OCI-M2 (cell line): ENCODE results near the gene PDE11A.

ENCODE experiments used
- DNase-seq: peaks from one replicate; lab custom pipeline; 2025; ENCODE audit not compliant: unreplicated experiment; lab: John Stamatoyannopoulos, UW

Gene PDE11A

GRCh38 chr2:177673602-177674595 is 398.7 kb downstream of the PDE11A start:
- DNase-seq, result no peak

- DNase-seq, result no peak
Observed at GRCh38 chr2:177671662-177672061, 400.9 kb downstream of the PDE11A start.

- no peak for DNase-seq
Observed at GRCh38 chr2:177670791-177671535, 401.6 kb downstream of the PDE11A start.

- DNase-seq, result no peak
Observed at GRCh38 chr2:177669625-177670330, 402.8 kb downstream of the PDE11A start.

- no peak for DNase-seq
Observed at GRCh38 chr2:177669201-177669600, 403.4 kb downstream of the PDE11A start.

- DNase-seq, result no peak
Observed at GRCh38 chr2:177668617-177669016, 404.0 kb downstream of the PDE11A start.

- DNase-seq, result no peak
Observed at GRCh38 chr2:177667626-177668025, 405.0 kb downstream of the PDE11A start.

GRCh38 chr2:177666408-177666807 is 406.2 kb downstream of the PDE11A start:
- no peak for DNase-seq

- DNase-seq, result no peak
Observed at GRCh38 chr2:177665948-177666347, 406.6 kb downstream of the PDE11A start.

GRCh38 chr2:177665328-177665727 is 407.2 kb downstream of the PDE11A start:
- DNase-seq, result no peak

- DNase-seq, result no peak
Observed at GRCh38 chr2:177662895-177663294, 409.7 kb downstream of the PDE11A start.

GRCh38 chr2:177660742-177661141 is 411.8 kb downstream of the PDE11A start:
- DNase-seq, result no peak

- DNase-seq, result no peak
Observed at GRCh38 chr2:177658309-177658708, 414.3 kb downstream of the PDE11A start.

GRCh38 chr2:177651833-177652232 is 420.7 kb downstream of the PDE11A start:
- DNase-seq, result no peak

GRCh38 chr2:177649568-177650518 is 422.7 kb downstream of the PDE11A start:
- DNase-seq, result no peak

- DNase-seq, result no peak
Observed at GRCh38 chr2:177646791-177647190, 425.8 kb downstream of the PDE11A start.

- DNase-seq, result no peak
Observed at GRCh38 chr2:177646241-177646640, 426.3 kb downstream of the PDE11A start.

- no peak for DNase-seq
Observed at GRCh38 chr2:177641331-177641730, 431.2 kb downstream of the PDE11A start.

GRCh38 chr2:177640423-177640822 is 432.2 kb downstream of the PDE11A start:
- no peak for DNase-seq

- no peak for DNase-seq
Observed at GRCh38 chr2:177639262-177639914, 433.2 kb downstream of the PDE11A start.
